NCI-H187 (cell line): ENCODE data around the gene DYRK1A.
"Not testable (repeated sequence)": the region's sequence is repeated elsewhere in the genome, so short reads cannot be mapped to it uniquely, and the experiment has no call there.

Source experiments
- DNase-seq, 2 experiments: peaks; one replicate each; lab custom pipeline; 2025; lab: John Stamatoyannopoulos, UW

The DYRK1A gene

GRCh38 chr21:37483776-37484175, 117.2 kb downstream of the DYRK1A start:
- DNase-seq, result no peak

- DNase-seq, result no peak
Observed at GRCh38 chr21:37484535-37485474, 118.2 kb downstream of the DYRK1A start.

GRCh38 chr21:37489553-37489952, 123.0 kb downstream of the DYRK1A start:
- DNase-seq, result no peak

DNA sequence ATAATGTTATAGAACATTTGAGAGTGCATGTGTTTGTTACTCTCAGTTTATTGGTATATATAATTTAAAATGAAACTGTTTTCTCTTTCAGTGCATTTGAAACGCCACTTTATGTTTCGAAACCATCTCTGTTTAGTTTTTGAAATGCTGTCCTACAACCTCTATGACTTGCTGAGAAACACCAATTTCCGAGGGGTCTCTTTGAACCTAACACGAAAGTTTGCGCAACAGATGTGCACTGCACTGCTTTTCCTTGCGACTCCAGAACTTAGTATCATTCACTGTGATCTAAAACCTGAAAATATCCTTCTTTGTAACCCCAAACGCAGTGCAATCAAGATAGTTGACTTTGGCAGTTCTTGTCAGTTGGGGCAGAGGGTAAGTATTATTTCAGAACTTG, 123.5 kb downstream of the DYRK1A start:
- no peak for DNase-seq

GRCh38 chr21:37496972-37497371, 130.4 kb downstream of the DYRK1A start:
- DNase-seq, result no peak

- DNase-seq, result no peak
Observed at GRCh38 chr21:37498664-37499063, 132.1 kb downstream of the DYRK1A start.

- no peak for DNase-seq
Observed at GRCh38 chr21:37502947-37503346, 136.4 kb downstream of the DYRK1A start.

DNA sequence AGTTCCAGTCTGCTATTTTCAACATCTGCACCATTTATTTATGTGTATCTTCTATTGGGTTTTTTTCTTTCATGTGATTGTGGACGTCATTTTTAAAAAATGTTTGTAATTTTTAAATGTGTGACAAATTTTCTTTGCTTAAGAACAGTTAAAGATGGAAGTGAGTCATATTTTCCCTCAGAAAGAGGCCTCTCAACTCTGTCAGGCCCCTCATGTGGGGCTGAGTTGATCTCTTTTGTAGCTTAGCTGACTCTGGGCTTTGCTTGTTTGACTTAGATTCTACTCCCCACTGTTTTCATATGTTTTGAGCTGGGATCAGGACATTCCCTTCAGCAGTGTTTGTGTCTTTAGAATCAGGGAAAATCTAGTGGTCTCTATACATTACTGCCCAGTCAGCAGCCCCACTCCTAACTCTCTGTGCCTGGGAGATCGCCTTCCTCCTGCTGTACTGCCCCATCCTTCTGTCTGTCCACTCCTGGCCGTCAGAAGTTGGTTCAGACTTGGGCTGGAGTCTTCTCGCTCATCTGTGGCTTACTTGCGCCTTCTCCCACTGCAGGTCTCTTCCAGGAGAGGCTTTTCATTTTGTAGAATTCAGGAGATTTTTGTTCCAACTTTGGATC, 137.4 kb downstream of the DYRK1A start:
- no peak for DNase-seq

GRCh38 chr21:37505963-37506362, 139.4 kb downstream of the DYRK1A start:
- DNase-seq, result no peak

DNA sequence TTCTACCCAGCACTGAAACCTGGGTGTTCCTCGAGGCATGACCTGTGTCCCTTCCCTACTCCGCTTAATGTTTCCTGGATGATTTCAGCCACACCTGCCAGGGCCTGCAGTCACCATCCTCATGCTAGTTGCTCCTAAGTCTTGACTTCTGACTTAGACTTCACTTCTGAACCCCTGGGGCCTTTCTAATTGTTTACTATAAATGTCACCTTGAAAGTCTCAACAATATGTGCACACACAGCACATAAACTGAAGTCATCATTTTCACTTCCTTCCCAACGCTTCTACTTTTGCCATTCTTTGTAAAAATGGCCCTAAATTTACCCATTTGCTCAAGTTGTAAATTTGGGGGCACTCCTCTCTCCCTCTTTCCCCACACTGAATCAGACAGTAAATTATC, 141.1 kb downstream of the DYRK1A start:
- no peak for DNase-seq

DNA sequence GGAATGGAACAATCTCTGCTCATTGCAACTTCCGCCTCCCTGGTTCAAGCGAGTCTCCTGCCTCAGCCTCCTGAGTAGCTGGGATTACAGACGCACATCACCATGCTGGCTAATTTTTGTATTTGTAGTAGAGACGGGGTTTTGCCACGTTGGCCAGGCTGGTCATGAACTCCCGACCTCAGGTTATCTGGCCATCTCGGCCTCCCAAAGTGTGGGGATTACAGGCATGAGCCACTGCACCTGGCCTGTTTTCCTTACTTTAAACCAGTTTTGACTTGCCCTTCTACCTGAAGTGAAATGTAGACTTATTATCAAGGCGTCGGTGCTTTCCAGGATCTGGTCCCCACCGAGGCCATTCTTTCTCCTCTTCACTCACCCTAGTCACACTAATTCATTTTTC, 141.8 kb downstream of the DYRK1A start:
- DNase-seq, result no peak

GRCh38 chr21:37509802-37510393, 143.3 kb downstream of the DYRK1A start:
- DNase-seq, result no peak

GRCh38 chr21:37511848-37512247, 145.3 kb downstream of the DYRK1A start:
- no peak for DNase-seq

DNA sequence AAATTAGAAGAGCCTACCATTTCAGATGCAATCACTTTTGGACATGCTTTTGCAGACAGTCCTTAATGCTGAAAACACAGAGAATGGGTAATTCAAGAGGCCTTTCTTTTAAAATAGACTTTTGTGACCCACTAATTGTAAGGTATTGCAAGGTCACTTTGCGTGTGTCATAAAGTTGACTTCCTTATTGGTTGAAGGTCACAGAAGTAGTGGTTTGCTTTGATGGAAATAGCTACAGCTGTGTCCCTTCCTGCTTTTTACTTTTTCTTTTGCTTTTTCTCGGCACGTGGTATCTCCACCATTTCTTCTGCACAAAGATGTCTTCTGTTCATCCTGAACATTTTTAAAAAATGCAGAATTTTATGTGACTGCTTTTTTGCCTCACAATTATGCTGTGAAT, 146.8 kb downstream of the DYRK1A start:
- DNase-seq, result no peak

- DNase-seq, result no peak
Observed at GRCh38 chr21:37514038-37514667, 147.6 kb downstream of the DYRK1A start.

- DNase-seq, result no peak
Observed at GRCh38 chr21:37516998-37517397, 150.4 kb downstream of the DYRK1A start.

- DNase-seq, result no peak
Observed at GRCh38 chr21:37520801-37521200, 154.2 kb downstream of the DYRK1A start.

DNA sequence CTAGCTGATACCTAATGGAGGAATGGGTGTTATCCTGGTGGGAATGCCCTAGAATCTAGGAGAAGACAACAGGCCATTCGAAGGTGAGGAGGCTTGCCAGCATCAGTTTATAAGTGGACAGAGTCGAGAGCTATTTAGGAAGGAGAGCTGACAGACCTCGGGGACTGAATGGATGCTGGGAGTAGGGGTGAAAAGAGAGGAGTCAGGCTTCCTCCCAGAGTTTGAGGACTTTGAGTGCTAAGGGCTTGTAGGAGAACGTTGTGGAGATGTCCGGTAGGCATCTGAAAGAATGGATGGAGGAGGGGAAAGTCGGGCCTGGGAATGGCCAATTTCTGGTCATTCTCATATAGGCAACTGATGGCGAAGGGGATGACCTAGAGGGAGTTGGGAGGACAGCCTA, 155.1 kb downstream of the DYRK1A start:
- DNase-seq, result no peak

DNA sequence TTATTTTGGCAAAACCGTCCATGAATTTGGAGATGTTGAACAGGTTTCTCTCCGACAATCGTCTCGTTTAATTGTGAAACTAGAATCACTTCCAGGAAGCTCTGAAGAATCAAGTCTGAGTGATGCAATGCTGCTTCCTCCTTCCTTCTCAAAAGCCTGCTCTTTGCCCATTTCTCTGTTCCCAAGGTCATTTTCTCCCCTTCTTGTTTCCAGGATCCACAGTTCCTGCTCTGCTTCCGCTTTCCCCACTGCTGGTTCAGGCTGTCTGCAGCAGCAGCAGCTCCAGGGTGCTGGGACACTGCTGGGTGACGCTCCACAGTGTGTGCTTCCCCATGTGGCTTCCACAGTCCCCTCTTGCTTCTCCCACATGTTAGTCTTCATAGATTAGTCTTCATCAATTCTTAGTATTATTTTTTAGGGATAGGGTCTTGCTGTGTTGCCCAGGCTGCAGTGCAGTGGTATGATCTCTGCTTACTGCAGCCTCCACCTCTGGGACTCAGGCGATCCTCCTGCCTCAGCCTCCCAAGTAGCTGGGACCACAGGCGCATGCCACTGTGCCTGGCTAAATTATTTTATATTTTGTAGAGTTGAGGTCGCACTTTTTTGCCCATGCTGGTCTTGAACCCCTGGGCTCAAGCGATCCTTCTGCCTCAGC, 156.2 kb downstream of the DYRK1A start:
- no peak for DNase-seq

- DNase-seq, result not testable (repeated sequence)
Observed at GRCh38 chr21:37524944-37525343, 158.4 kb downstream of the DYRK1A start.

GRCh38 chr21:37525810-37526209, 159.2 kb downstream of the DYRK1A start:
- DNase-seq, result no peak

- no peak for DNase-seq
Observed at GRCh38 chr21:37527103-37527502, 160.5 kb downstream of the DYRK1A start.
